ENCODE measurements around the gene MPG. TPM values are rescaled to one million over a fixed set of nuclear protein-coding genes. Genes with fewer than 3 reads are reported as not detected.

MPG gene
- total RNA-seq, 3 donors from 2014 or later (not counting 1 experiment from before 2014, with no cell fraction given) = 29.9 to 34.3 (median 31.5) TPM

DNA sequence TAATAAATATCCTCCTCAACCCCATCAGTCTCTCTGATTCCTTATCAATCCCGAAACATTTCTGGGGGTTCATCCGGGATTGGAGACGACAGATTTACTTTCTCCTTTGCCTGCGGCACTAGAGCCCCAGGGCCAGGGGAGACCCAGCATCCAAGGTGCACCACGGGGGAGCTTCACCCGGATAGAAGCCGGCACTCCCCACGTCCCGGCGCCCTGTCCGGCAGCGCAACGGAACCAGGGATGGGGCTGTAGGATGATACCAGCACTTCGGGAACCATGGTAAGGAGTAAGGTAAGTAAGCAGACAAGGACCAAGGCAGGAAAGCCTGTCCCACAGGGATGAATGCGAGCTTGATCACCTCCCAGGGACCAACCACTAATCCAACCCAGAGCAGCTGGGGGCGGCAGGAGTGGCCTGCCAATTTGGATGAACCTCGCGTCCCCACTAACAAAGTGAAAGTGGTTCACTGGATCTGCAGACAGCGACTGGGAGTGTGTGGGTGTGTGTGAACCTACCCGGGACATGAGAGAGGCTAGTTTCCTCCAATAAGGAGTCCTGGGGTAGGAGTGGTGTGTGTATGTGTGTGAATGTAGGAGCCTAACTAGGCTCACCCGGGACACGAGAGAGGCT, 36.5 kb upstream of the MPG start:
- peak overlapping the region in 1 of 2 donors; percentile 59 for H3K27ac Mint-ChIP-seq
- intact Hi-C loops (cut with micrococcal nuclease) = no loop called here
- Histone ChIP-seq H3K36me3 (ENCODE audit: control insufficient read depth, insufficient read depth, low read length) (peaks cover 28% of the 10 kb centered on the region), H3K27me3 (ENCODE audit: control insufficient read depth, insufficient read depth, low read length) (no peaks in the 10 kb centered on the region), H3K4me1 (ENCODE audit: control insufficient read depth, insufficient read depth, low read length) (peaks cover 37% of the 10 kb centered on the region), H3K9me3 (ENCODE audit: control insufficient read depth, insufficient read depth, low read length) (no peaks in the 10 kb centered on the region), H3K4me3 (ENCODE audit: low read length) (no peak overlapping the region), H3K27ac (ENCODE audit: low read length) (no peak overlapping the region)
- H3K9me3 Mint-ChIP-seq = no peaks in the 10 kb centered on the region
- peaks cover 21 to 42% of the 10 kb centered on the region in 2 donors for H3K4me1 Mint-ChIP-seq
- H3K27me3 Mint-ChIP-seq (ENCODE audit: low read depth in 2 of 2) = no peaks in the 10 kb centered on the region
- no peak overlapping the region for H3K4me3 Mint-ChIP-seq
- ATAC-seq (no peak), DNase-seq (no peak)
- WGBS (ENCODE audit: insufficient coverage) = 96% methylated on average over 22 of the region's 22 CpGs
- TF ChIP-seq, protein P1, sequence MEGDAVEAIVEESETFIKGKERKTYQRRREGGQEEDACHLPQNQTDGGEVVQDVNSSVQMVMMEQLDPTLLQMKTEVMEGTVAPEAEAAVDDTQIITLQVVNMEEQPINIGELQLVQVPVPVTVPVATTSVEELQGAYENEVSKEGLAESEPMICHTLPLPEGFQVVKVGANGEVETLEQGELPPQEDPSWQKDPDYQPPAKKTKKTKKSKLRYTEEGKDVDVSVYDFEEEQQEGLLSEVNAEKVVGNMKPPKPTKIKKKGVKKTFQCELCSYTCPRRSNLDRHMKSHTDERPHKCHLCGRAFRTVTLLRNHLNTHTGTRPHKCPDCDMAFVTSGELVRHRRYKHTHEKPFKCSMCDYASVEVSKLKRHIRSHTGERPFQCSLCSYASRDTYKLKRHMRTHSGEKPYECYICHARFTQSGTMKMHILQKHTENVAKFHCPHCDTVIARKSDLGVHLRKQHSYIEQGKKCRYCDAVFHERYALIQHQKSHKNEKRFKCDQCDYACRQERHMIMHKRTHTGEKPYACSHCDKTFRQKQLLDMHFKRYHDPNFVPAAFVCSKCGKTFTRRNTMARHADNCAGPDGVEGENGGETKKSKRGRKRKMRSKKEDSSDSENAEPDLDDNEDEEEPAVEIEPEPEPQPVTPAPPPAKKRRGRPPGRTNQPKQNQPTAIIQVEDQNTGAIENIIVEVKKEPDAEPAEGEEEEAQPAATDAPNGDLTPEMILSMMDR (IDR thresholded peaks at IDR 0.05) = no peak
- peaks cover 8% of the 10 kb centered on the region for H3K36me3 Mint-ChIP-seq

DNA sequence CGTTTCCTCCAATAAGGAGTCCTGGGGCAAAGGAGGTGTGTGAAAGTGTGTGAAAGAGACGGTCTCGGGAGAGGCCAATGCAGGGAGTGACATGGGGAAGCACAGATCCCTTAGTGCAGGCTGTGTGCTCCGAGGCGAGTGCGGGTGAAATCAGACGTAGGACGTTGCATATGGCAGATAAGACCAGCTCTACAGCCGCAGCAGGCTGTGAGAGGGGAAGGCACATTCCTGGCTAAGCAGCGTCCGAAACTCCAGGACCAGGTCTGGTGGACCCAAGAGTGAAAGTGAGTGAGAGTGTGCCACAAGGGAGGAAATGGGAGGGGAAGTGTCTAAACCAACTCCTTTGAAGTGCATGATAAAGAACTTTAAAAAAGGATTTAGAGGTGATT, 36.0 kb upstream of the MPG start:
- intact Hi-C loops (cut with micrococcal nuclease) = no loop called here
- Mint-ChIP-seq H3K4me1 (peaks cover 21 to 42% of the 10 kb centered on the region in 2 donors), H3K27ac (peak overlapping the region in 1 of 2 donors; percentile 59), H3K9me3 (no peaks in the 10 kb centered on the region), H3K27me3 (ENCODE audit: low read depth in 2 of 2) (no peaks in the 10 kb centered on the region), H3K36me3 (peaks cover 8% of the 10 kb centered on the region), H3K4me3 (no peak overlapping the region)
- Histone ChIP-seq H3K36me3 (ENCODE audit: control insufficient read depth, insufficient read depth, low read length) (peaks cover 32% of the 10 kb centered on the region), H3K9me3 (ENCODE audit: control insufficient read depth, insufficient read depth, low read length) (no peaks in the 10 kb centered on the region), H3K27ac (ENCODE audit: low read length) (no peak overlapping the region), H3K4me1 (ENCODE audit: control insufficient read depth, insufficient read depth, low read length) (peaks cover 32% of the 10 kb centered on the region), H3K27me3 (ENCODE audit: control insufficient read depth, insufficient read depth, low read length) (no peaks in the 10 kb centered on the region), H3K4me3 (ENCODE audit: low read length) (no peak overlapping the region)
- ATAC-seq (no peak), DNase-seq (no peak)
- TF ChIP-seq, protein P1 (IDR thresholded peaks at IDR 0.05) = no peak
- WGBS (ENCODE audit: insufficient coverage) = 88% methylated on average over 11 of the region's 11 CpGs

DNA sequence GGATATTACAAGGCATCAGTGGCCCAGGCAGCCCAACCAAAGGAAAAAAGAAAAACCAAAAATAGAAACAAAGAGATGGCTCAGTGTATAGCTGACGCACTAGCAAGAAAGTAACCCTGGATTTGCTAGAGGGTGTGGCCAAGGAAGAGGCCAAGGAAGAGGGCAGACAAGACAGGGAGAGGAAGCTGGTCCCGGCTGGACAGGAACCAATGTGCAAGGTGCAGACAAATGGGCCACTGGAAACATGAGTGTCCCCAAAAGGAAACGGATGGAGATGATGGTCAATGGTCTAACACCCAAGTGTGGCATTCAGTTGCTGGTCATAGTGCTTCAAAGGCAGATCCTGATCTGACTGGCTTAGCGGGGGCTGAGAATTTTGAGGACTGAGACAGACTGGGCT, 35.3 kb upstream of the MPG start:
- no peaks in the 10 kb centered on the region for H3K27me3 ChIP-seq (ENCODE audit: control insufficient read depth, insufficient read depth, low read length)
- intact Hi-C loops (cut with micrococcal nuclease) = no loop called here
- H3K4me3 ChIP-seq (ENCODE audit: low read length) = no peak overlapping the region
- H3K9me3 ChIP-seq (ENCODE audit: control insufficient read depth, insufficient read depth, low read length) = no peaks in the 10 kb centered on the region
- H3K27me3 Mint-ChIP-seq (ENCODE audit: low read depth in 2 of 2) = no peaks in the 10 kb centered on the region
- no peak for ATAC-seq
- H3K27ac Mint-ChIP-seq = peak overlapping the region in 1 of 2 donors; percentile 59
- peaks cover 21 to 42% of the 10 kb centered on the region in 2 donors for H3K4me1 Mint-ChIP-seq
- DNase-seq = no peak
- 92% methylated on average over 4 of the region's 4 CpGs for WGBS (ENCODE audit: insufficient coverage)
- peaks cover 28% of the 10 kb centered on the region for H3K4me1 ChIP-seq (ENCODE audit: control insufficient read depth, insufficient read depth, low read length)
- no peaks in the 10 kb centered on the region for H3K9me3 Mint-ChIP-seq
- H3K4me3 Mint-ChIP-seq = no peak overlapping the region
- no peak overlapping the region for H3K27ac ChIP-seq (ENCODE audit: low read length)
- peaks cover 35% of the 10 kb centered on the region for H3K36me3 ChIP-seq (ENCODE audit: control insufficient read depth, insufficient read depth, low read length)
- H3K36me3 Mint-ChIP-seq = peaks cover 8% of the 10 kb centered on the region
- TF ChIP-seq, protein P1 (IDR thresholded peaks at IDR 0.05) = no peak

DNA sequence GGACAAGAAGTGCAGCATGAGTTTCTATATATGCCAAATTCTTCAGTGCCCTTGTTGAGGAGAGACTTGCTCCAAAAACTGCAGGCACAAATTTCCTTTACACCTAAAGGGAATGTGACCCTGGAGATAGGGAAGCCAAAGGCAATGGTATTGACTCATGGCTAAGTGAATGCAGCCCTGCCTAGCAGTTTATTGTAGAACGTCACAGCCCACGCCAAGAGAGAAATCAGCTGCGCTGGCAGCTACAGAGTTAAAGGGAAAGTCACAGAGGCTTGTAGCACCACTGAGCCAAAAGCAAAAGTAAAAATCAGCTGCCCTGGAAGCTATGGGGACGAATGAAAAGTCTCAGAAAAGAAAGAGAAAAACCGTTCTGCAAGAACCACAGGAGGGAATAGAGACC, 34.7 kb upstream of the MPG start:
- peaks cover 22% of the 10 kb centered on the region for H3K4me1 ChIP-seq (ENCODE audit: control insufficient read depth, insufficient read depth, low read length)
- H3K36me3 ChIP-seq (ENCODE audit: control insufficient read depth, insufficient read depth, low read length) = peaks cover 35% of the 10 kb centered on the region
- no peak overlapping the region for H3K27ac ChIP-seq (ENCODE audit: low read length)
- no peak overlapping the region for H3K4me3 ChIP-seq (ENCODE audit: low read length)
- H3K4me3 Mint-ChIP-seq = no peak overlapping the region
- WGBS (ENCODE audit: insufficient coverage) = 85% methylated on average over 4 of the region's 5 CpGs
- H3K27me3 ChIP-seq (ENCODE audit: control insufficient read depth, insufficient read depth, low read length) = no peaks in the 10 kb centered on the region
- intact Hi-C loops (cut with micrococcal nuclease) = no loop called here
- H3K36me3 Mint-ChIP-seq = peaks cover 8% of the 10 kb centered on the region
- H3K9me3 Mint-ChIP-seq = no peaks in the 10 kb centered on the region
- H3K27me3 Mint-ChIP-seq (ENCODE audit: low read depth in 2 of 2) = no peaks in the 10 kb centered on the region
- TF ChIP-seq, protein P1 (IDR thresholded peaks at IDR 0.05) = no peak
- ATAC-seq (no peak), DNase-seq (no peak)
- no peak overlapping the region for H3K27ac Mint-ChIP-seq
- no peaks in the 10 kb centered on the region for H3K9me3 ChIP-seq (ENCODE audit: control insufficient read depth, insufficient read depth, low read length)
- H3K4me1 Mint-ChIP-seq = peaks cover 21 to 38% of the 10 kb centered on the region in 2 donors
